Esophagus squamous epithelium (tissue), 5 donors: ENCODE results near the gene POLE3. TPM values are rescaled to one million over a fixed set of nuclear protein-coding genes. Genes with fewer than 3 reads are reported as not detected.
A peak's percentile ranks its signal among the peaks of the same experiment; 100 is the strongest.

Source experiments
- DNase-seq: peaks from one replicate; lab custom pipeline; 2025; lab: John Stamatoyannopoulos, UW
- H3K27ac ChIP-seq, 4 donors: fragments of 200-600 bp; sonication (generic); one replicate each; pipeline ENCODE4 v1.5.1; 2016 to 2019; ENCODE audit warnings: mild to moderate bottlenecking in 1 of 4
- H3K27me3 ChIP-seq, 4 donors: fragments of 200-600 bp; sonication (generic); 1 replicate in 3 of 4; 2 replicates in 1 of 4; pipeline versions ENCODE4 v1.5.1 to v1.6.0; 2017 to 2021; ENCODE audit warnings: antibody characterized with exemption in 1 of 4
- H3K36me3 ChIP-seq, 3 donors: fragments of 200-600 bp; sonication (generic); one replicate each; pipeline ENCODE4 v1.5.1; 2016 to 2019
- H3K4me1 ChIP-seq, 3 donors: fragments of 200-600 bp; sonication (generic); one replicate each; pipeline ENCODE4 v1.5.1; 2017 to 2019
- H3K4me3 ChIP-seq, 4 donors: fragments of 200-600 bp; sonication (generic); 1 replicate in 3 of 4; 2 replicates in 1 of 4; pipeline ENCODE4 v1.5.1; 2016 to 2019; ENCODE audit warnings: mild to moderate bottlenecking in 2 of 4, moderate library complexity in 1 of 4
- H3K9me3 ChIP-seq, 3 donors: fragments of 200-600 bp; sonication (generic); one replicate each; pipeline ENCODE4 v1.5.1; 2016 to 2019
- POLR2A ChIP-seq, 4 donors: fragments of 450-650 bp; IDR thresholded peaks; one replicate each; pipeline ENCODE4 v1.6.1; 2017; ENCODE audit warnings: antibody characterized with exemption in 4 of 4, mild to moderate bottlenecking in 4 of 4, moderate library complexity in 3 of 4
- WGBS, 2 donors: methylation state at CpG; one replicate each; pipeline ENCODE4 v1.1.5; 2018; 5-methylcytosine and 5-hydroxymethylcytosine counted together
- intact Hi-C: fragments of 100-400 bp; cut with DNase I; formaldehyde crosslinking; loops from one replicate; pipeline ENCODE4 v1.15.0; 2022
- total RNA-seq, 4 donors: library from RNA; depleted of rRNA; stranded (reverse); fragments of >200 nt; gene quantifications; one replicate each; pipeline ENCODE4 v1.1.0, GENCODE V29; 2016
- TF ChIP-seq, protein P1 (sequence below), 6 experiments: fragments of 450-650 bp in 4 of 6; fragments of 200-600 bp in 2 of 6; sonication (generic) in 2 of 6; IDR thresholded peaks; one replicate each; pipeline ENCODE4 v1.5.1; 2016 to 2019; ENCODE audit warnings: antibody characterized with exemption in 6 of 6, mild to moderate bottlenecking in 4 of 6, moderate library complexity in 4 of 6
- donor health status: DM: yes; HTN: yes; CAD: no.

POLE3 gene
- total RNA-seq, 4 donors from 2014 or later: 16.6 to 61.4 (median 51.9) TPM

DNA sequence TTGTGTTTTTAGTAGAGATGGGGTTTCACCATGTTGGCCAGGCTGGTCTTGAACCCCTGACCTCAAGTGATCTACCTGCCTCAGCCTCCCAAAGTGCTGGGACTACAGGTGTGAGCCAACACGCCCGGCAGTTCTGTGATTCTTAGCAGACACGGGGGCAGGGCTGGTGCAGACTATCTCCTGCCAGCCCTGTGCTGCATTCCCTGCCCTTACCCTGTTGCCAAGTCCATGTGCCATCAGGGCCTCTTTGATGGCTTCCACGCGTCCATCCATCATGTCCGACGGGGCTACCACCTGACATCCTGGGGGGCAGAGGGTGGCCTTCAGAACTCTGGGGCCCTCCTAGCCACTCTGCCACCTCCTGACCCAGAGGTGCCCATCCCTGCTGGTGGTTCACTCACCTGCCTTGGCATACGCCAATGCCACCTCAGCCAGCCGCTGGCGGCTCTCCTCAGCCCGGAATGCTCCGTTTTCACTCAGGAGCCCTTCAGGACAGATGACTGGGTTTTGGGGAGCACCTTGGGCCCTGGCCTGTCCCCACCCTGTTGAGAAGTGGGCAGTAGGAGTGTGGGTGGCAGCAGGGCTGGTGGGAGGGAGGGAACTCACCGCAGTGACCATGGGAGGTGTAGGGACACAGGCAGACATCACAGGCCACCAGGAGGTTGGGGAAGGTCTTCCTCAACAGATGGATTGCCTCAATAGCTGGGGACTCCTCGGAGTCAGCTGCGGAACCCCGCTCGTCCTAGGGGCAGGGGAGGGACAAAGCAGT, 20.1 kb downstream of the POLE3 start:
- no peak for DNase-seq
- no peaks in the 10 kb centered on the region for H3K9me3 ChIP-seq
- TF ChIP-seq POLR2A (IDR thresholded peaks at IDR 0.05): no peak
- TF ChIP-seq, protein P1, sequence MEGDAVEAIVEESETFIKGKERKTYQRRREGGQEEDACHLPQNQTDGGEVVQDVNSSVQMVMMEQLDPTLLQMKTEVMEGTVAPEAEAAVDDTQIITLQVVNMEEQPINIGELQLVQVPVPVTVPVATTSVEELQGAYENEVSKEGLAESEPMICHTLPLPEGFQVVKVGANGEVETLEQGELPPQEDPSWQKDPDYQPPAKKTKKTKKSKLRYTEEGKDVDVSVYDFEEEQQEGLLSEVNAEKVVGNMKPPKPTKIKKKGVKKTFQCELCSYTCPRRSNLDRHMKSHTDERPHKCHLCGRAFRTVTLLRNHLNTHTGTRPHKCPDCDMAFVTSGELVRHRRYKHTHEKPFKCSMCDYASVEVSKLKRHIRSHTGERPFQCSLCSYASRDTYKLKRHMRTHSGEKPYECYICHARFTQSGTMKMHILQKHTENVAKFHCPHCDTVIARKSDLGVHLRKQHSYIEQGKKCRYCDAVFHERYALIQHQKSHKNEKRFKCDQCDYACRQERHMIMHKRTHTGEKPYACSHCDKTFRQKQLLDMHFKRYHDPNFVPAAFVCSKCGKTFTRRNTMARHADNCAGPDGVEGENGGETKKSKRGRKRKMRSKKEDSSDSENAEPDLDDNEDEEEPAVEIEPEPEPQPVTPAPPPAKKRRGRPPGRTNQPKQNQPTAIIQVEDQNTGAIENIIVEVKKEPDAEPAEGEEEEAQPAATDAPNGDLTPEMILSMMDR (IDR thresholded peaks at IDR 0.05): no peak
- WGBS, 2 donors: 90 to 100% methylated on average over 1 to 4 of the region's 17 CpGs
- no peak overlapping the region for H3K27ac ChIP-seq
- H3K4me3 ChIP-seq: no peak overlapping the region
- H3K4me1 ChIP-seq: peaks cover 0 to 5% (median 3%) of the 10 kb centered on the region in 3 donors
- H3K36me3 ChIP-seq: peaks cover 38 to 96% (median 38%) of the 10 kb centered on the region in 3 donors
- no peaks in the 10 kb centered on the region for H3K27me3 ChIP-seq
- intact Hi-C loops: no loop called here

- TF ChIP-seq, protein P1 (IDR thresholded peaks at IDR 0.05): no peak
- TF ChIP-seq POLR2A (IDR thresholded peaks at IDR 0.05): no peak
- intact Hi-C loops: no loop called here
- Histone ChIP-seq H3K27me3 (no peaks in the 10 kb centered on the region), H3K36me3 (peaks cover 38 to 87% (median 38%) of the 10 kb centered on the region in 3 donors), H3K4me1 (peaks cover 0 to 9% (median 5%) of the 10 kb centered on the region in 3 donors), H3K27ac (no peak overlapping the region), H3K4me3 (no peak overlapping the region), H3K9me3 (no peaks in the 10 kb centered on the region)
- 90 to 100% methylated on average over 2 to 3 of the region's 11 CpGs for WGBS, 2 donors
- DNase-seq: no peak
These were observed 21.0 kb downstream of the POLE3 start for GRCh38 chr9:113389451-113389850.

DNA sequence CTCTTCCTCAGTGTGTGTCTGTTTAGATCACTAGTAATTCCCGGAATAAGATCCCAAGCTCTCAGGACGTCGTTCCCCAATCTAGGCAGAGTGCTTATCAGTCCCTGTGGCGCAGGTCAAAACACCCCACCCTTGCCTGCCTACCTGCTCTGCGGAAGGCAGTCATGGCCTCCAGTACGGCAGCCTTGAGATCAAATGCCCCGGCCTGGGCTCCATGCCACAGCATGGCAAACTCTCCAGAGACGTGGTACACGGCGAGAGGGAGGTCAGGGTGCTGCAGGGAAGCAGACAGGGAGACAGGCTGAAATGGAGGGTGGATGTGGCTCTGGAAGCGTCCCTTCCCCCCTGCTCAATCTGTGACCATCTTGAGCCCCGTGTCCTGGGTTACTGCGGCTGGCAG, 21.6 kb downstream of the POLE3 start:
- WGBS, 2 donors: 86% methylated on average over 6 of the region's 13 CpGs; no CpG with 5 or more reads in 1 of the 2 donors
- no peak overlapping the region for H3K27ac ChIP-seq
- intact Hi-C loops: no loop called here
- peaks cover 0 to 13% (median 5%) of the 10 kb centered on the region in 3 donors for H3K4me1 ChIP-seq
- no peak for DNase-seq
- no peaks in the 10 kb centered on the region for H3K27me3 ChIP-seq
- TF ChIP-seq POLR2A (IDR thresholded peaks at IDR 0.05): no peak
- TF ChIP-seq, protein P1 (IDR thresholded peaks at IDR 0.05): no peak
- H3K4me3 ChIP-seq: no peak overlapping the region
- no peaks in the 10 kb centered on the region for H3K9me3 ChIP-seq
- peaks cover 38 to 80% (median 38%) of the 10 kb centered on the region in 3 donors for H3K36me3 ChIP-seq

DNA sequence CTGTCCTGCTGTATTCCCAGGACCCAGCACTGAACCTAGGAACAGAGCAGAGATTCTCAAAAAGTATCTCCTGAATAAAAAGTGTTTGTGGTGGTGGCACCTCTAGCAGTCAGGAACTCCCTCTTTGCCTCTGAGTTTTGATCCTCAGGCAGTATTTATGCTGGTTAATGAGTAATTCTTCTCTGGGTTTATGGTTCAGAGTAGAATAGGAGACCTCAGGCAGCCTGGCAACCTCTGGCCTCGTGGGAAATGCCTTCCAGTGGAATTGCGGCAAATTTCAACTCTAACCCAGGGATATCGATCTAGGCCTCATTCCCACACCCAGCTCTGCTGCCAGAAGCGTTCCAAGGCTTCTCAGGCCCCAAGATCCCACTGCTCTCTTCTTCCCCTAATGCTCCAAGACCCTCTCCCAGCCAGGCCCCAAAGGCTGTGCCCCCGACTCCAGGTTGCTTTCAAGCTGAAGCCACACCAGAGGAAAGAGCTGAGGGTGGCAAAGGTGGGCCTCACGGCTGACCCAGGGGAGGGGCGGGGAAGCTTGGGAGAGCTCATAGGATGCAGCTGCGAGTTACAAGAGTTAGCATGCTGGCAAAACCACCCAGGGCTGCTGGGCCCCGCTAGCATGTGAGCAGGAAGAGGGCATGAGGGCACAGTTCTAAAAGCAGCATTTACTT, 22.8 kb downstream of the POLE3 start:
- H3K4me1 ChIP-seq: peaks cover 0 to 25% (median 5%) of the 10 kb centered on the region in 3 donors
- peak overlapping the region in 3 of 4 donors; percentile 56 to 72 (median 63) for H3K27ac ChIP-seq
- no peaks in the 10 kb centered on the region for H3K27me3 ChIP-seq
- intact Hi-C loops: no loop called here
- peaks cover 38 to 69% (median 38%) of the 10 kb centered on the region in 3 donors for H3K36me3 ChIP-seq
- H3K9me3 ChIP-seq: no peaks in the 10 kb centered on the region
- TF ChIP-seq, protein P1 (IDR thresholded peaks at IDR 0.05): no peak
- no peak for TF ChIP-seq POLR2A (IDR thresholded peaks at IDR 0.05)
- no peak for DNase-seq
- 72 to 82% methylated on average over 6 to 7 of the region's 9 CpGs for WGBS, 2 donors
- H3K4me3 ChIP-seq: no peak overlapping the region
